ENCODE measurements around the gene ZNF860. TPM values are rescaled to one million over a fixed set of nuclear protein-coding genes. Genes with fewer than 3 reads are reported as not detected.

Gene ZNF860
- polyA plus RNA-seq, 1 donor from 2014 or later = 27.7 TPM

DNA sequence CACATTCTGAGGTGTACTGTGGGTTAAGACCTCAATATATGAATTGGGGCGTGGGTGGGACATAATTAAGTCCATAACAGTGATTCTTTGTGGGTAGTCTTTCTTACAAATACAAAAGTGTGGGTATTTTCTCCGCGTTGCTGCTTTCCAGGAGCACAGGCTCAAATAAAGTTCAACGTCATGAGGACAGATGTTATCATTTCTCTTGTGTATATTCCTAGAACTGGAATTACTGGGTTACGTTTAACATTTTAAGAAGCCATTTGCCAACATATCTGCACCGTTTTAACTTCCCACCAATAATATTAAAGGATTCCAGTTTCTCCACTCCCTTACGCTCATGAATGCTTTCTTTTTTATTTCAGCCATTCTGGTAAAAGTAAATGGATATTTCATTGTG lies 39.6 kb downstream of the ZNF860 start:
- Mint-ChIP-seq H3K9me3 (no peaks in the 10 kb centered on the region), H3K27me3 (no peaks in the 10 kb centered on the region), H3K36me3 (peaks cover 2% of the 10 kb centered on the region), H3K27ac (no peak overlapping the region), H3K4me1 (peaks cover 11 to 18% (median 13%) of the 10 kb centered on the region in 3 donors), H3K4me3 (no peak overlapping the region)

DNA sequence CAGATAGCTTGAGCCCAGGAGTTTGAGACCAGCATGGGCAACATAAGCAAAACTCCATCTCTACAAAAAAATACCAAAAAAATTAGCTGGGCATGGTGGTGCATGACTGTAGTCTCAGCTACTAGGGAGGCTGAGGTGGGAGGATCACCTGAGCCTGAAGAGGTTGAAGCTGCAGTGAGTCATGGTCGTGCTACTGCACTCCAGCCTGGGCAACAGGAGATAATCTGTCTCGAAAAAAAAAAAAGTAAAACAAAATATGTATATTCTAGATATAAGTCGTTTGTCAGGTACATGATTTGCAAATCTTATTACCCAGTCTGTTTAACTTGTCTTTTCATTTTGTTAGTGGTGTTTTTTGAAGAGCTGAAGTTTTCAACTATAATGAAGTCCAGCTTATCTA lies 40.2 kb downstream of the ZNF860 start:
- H3K9me3 Mint-ChIP-seq = no peaks in the 10 kb centered on the region
- H3K4me3 Mint-ChIP-seq = no peak overlapping the region
- peaks cover 2% of the 10 kb centered on the region for H3K36me3 Mint-ChIP-seq
- H3K4me1 Mint-ChIP-seq = peaks cover 17 to 24% (median 19%) of the 10 kb centered on the region in 3 donors
- no peak overlapping the region for H3K27ac Mint-ChIP-seq
- peaks cover 4% of the 10 kb centered on the region for H3K27me3 Mint-ChIP-seq

DNA sequence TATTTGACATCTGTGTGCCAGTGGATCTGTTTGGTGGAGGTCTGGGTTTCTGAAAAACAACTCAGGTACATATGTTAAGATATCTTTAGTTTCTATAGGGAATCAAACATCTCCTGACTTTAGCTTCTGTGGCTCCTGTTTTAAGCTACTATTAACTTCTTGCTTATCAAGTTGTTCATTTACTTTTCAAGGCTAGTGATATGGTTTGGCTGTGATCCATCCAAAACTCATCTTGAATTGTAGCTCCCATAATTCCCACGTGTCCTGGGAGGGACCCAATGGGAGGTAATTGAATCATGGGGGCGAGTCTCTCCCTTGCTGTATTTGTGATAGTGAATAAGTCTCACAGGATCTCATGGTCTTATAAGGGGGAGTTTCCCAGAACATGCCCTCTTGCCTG lies 41.4 kb downstream of the ZNF860 start:
- Mint-ChIP-seq H3K27me3 (peaks cover 4% of the 10 kb centered on the region), H3K4me1 (peaks cover 17 to 31% (median 25%) of the 10 kb centered on the region in 3 donors), H3K36me3 (peaks cover 2% of the 10 kb centered on the region), H3K27ac (no peak overlapping the region), H3K4me3 (no peak overlapping the region), H3K9me3 (no peaks in the 10 kb centered on the region)

DNA sequence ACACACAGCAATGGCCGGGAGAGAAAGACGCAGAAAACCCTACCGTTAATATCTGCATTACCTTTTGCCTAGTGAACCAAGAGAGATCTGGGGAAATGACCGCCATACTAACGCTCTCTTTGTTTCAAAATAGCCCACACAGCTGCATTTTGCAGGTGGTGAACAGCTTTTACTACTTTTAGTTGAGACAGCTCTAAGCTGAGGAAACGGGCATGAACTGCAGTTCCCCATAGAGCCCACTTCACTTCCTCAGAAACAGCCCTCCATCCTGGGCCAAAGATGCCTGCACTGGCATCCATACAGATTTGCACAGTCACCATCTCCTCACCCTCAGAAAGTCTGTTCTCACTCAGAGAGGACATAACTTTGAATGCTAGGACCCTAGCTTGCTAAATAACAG lies 45.0 kb downstream of the ZNF860 start:
- Mint-ChIP-seq H3K27ac (peak overlapping the region in 2 of 3 donors; percentile 33 to 46), H3K4me1 (peaks cover 12 to 20% (median 15%) of the 10 kb centered on the region in 3 donors)

DNA sequence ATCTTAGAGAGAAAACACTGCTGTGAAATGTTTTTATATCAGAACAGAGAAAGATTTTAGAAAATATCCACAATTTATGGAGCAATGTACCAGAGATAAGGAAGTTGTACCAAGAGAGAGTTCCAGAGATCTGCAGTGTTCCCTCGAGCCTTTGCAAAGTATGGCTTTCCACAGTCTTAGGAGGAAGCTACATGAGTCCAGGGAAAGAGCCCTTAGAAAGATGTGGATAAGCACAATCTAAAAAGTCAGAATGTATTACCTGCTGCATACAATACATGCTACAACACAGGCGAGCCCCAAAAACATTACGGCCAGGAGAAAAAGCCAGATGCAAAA lies 56.4 kb downstream of the ZNF860 start:
- H3K4me3 Mint-ChIP-seq = no peak overlapping the region
- H3K9me3 Mint-ChIP-seq = peaks cover 3 to 9% (median 7%) of the 10 kb centered on the region in 3 donors
- no peaks in the 10 kb centered on the region for H3K27me3 Mint-ChIP-seq
- H3K36me3 Mint-ChIP-seq = peaks cover 5% of the 10 kb centered on the region
- H3K27ac Mint-ChIP-seq = no peak overlapping the region
- peaks cover 0 to 6% (median 4%) of the 10 kb centered on the region in 3 donors for H3K4me1 Mint-ChIP-seq

More for the DNA sequence above, 45.0 kb downstream of the ZNF860 start:
- H3K27me3 Mint-ChIP-seq = peaks cover 4% of the 10 kb centered on the region
- peak overlapping the region in 2 of 4 donors; percentile 47 to 84 for H3K4me3 Mint-ChIP-seq
- peaks cover 3% of the 10 kb centered on the region for H3K36me3 Mint-ChIP-seq
- H3K9me3 Mint-ChIP-seq = peaks cover 0 to 1% (median 0%) of the 10 kb centered on the region in 3 donors

DNA sequence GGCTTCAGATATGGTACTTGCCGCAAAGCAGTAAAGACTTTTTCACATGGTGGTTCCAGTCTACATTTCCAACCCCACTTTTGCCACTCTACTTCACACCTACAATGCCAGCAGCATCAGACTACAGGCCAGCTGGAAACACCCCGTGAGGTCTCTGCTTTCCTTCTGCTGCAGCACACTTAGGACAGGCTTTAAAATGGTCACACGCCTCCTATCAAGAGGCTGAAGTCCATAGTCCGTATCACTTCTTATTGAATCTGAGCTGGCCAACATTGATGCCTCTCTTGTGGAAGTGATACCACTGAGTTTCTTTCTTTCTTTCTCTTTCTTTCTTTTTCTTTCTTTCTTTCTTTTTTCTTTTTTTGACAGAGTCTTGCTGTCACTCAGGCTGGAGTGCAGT lies 59.8 kb downstream of the ZNF860 start:
- Mint-ChIP-seq H3K36me3 (peaks cover 5% of the 10 kb centered on the region), H3K4me3 (no peak overlapping the region), H3K27me3 (no peaks in the 10 kb centered on the region), H3K4me1 (peaks cover 0 to 6% (median 4%) of the 10 kb centered on the region in 3 donors), H3K27ac (no peak overlapping the region), H3K9me3 (peaks cover 3 to 15% (median 7%) of the 10 kb centered on the region in 3 donors)

Other genes starting within 250 kb of the ZNF860 start
- gene OSBPL10, start 488 bp upstream of the ZNF860 start, polyA plus RNA-seq = 126 TPM
- gene GPD1L, start 124.9 kb downstream of the ZNF860 start, polyA plus RNA-seq = 6.0 TPM